ENCODE data around the gene ENO1.
"Not testable (repeated sequence)": the region's sequence is repeated elsewhere in the genome, so short reads cannot be mapped to it uniquely, and the experiment has no call there.

ENO1 gene

GRCh38 chr1:8892026-8892425 is 13.5 kb upstream of the ENO1 start:
- DNase-seq, result no peak

GRCh38 chr1:8891401-8891800 is 12.9 kb upstream of the ENO1 start:
- no peak for DNase-seq

DNA sequence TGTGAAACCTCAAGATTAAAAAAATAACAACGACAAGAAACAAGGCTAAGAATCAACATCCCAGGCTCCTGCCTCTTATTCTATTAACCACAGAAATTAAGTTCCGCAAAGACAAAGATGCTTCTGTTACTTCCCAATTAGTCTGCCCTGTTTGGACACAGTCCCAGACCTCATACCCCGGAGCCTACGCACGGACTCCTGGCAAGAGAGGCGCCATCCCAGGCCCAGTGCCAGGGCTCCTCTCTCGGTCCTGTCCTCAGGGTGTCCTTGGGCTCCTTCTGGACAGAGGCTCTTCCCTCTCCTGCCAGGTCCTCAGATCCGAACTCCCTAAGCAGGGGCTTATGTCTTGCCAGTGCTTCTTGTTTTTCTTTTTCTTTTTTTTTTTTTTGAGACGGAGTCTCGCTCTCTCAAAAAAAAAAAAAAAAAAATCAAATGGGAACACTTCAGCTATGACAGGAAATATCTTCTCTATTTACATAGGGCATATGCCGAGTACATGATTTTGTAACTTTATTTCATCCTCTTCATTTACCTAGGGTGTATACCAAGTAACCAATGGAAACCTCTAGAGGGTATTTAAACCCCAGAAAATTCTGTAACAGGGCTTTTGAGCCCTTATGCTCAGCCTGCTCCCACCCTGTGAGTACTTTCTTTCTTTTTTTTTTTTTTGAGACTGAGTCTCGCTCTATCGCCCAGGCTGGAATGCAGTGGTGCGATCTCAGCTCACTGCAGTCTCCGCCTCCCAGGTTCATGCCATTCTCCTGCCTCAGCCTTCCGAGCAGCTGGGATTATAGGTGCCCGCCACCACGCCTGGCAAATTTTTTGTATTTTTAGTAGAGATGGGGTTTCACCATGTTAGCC is 11.7 kb upstream of the ENO1 start:
- no peak for DNase-seq

GRCh38 chr1:8889103-8889846 is 10.8 kb upstream of the ENO1 start:
- DNase-seq, result no peak

DNA sequence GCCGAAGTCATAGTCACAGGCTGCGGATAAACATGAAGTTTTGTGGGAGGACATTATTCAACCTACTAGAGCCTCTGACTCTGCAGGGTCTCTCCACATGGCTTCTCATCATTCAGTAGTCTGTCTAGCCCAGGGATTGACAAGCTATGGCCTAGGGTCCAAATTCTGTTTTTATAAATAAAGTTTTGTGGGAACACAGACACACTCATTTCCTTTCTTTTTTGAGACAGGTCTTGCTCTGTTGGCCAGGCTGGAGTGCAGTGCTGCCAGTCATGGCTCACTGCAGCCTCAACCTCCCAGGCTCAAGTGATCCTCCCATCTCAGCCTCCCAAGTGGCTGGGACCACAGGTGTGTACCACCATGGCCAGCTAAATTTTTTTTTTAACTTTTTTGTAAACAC is 8.1 kb upstream of the ENO1 start:
- no peak for DNase-seq

- DNase-seq, result not testable (repeated sequence)
Measured at GRCh38 chr1:8886031-8886524, 7.6 kb upstream of the ENO1 start.

DNA sequence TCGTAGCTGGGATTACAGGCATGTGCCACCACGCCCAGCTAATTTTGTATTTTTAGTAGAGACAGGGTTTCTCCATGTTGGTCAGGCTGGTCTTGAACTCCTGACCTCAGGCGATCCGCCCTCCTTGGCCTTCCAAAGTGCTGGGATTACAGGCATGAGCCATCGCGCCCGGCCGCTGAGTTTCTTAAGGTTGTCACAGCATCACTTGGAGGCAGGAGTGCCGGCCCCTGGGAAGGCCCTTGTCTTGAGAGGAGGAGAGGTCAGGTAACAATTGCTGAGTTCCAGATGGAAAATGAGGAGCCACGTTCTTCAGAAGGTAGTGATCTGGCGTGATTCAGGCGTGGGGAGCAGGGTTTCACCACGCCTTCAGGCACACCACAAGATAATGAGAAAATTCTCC is 5.6 kb upstream of the ENO1 start:
- DNase-seq, result not testable (repeated sequence)

DNA sequence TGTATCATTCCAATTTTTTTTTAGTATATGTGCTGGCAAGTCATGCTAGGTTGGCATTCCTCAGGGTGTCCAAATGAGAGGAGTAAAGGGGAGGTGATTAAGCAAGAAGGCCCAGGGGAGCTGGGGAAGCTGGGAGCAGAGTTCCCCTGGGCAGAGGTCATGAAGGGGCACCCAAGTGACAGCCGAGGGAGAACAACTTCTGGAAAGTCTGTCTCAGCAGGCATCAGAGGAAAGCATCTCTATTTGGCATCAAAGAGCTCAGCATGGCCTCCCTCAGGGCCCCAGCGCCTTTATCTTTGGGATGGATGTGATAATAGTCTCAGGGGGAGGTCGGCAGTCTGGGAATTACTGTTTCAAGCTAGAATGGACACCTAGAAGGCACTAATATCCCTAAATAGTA is 5.0 kb upstream of the ENO1 start:
- no peak for DNase-seq

GRCh38 chr1:8879922-8880676 is 1.6 kb upstream of the ENO1 start:
- DNase-seq, result no peak

DNA sequence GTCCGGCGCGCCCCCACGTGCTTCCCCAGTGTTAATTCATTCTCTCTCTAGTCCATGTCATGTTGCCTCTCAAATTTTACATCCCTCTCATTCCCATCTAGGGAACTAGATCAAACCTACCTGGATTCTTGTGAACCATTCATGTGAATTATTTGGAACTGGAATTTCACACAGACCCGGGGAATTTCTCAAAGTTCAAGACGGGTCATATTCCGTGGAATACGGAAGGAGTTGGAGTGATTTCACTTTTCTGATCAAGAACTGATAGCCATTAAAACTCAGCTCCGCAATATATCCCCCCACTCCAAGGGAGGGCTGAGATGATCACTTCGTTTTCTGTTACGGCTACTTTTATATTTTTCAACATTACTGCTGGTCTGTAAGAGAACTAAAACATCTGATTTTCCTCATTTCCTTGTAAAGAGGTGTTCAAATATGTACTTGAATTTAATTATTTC is 1.0 kb upstream of the ENO1 start:
- no peak for DNase-seq

- peak; percentile 99 for DNase-seq
Measured at GRCh38 chr1:8878698-8879463, 395 bp upstream of the ENO1 start.

- no peak for DNase-seq
Measured at GRCh38 chr1:8876087-8876486, 2.4 kb downstream of the ENO1 start.

DNA sequence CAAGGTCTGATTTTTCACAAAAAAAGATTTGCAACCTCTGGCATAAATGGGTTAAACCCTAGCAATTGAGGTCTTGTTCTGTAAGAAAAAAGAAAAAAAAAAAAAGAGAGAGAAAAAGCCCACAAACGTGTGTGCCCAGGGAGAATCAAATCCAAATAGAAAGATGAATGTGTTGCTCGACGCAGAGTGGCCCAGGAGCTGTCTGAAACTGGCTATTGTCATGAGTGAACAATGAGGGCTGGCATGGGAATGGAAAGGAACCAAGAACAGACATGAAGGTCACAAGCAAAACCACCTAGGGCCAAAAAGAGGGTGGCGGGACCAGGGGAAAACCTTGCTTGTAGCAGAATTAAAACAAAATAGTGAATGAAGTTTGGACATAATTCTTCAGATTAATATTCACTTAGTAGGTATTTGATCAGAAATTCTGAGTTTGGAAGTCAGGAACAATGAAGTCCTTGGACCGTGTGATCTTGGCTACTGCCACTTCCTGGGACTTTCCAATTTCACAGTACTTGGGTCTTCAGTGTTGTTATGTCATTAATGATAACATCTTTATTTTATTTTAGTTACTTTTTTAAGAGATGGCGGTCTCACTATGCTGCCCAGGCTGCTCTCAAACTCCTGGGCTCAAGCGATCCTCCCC is 3.1 kb downstream of the ENO1 start:
- no peak for DNase-seq

DNA sequence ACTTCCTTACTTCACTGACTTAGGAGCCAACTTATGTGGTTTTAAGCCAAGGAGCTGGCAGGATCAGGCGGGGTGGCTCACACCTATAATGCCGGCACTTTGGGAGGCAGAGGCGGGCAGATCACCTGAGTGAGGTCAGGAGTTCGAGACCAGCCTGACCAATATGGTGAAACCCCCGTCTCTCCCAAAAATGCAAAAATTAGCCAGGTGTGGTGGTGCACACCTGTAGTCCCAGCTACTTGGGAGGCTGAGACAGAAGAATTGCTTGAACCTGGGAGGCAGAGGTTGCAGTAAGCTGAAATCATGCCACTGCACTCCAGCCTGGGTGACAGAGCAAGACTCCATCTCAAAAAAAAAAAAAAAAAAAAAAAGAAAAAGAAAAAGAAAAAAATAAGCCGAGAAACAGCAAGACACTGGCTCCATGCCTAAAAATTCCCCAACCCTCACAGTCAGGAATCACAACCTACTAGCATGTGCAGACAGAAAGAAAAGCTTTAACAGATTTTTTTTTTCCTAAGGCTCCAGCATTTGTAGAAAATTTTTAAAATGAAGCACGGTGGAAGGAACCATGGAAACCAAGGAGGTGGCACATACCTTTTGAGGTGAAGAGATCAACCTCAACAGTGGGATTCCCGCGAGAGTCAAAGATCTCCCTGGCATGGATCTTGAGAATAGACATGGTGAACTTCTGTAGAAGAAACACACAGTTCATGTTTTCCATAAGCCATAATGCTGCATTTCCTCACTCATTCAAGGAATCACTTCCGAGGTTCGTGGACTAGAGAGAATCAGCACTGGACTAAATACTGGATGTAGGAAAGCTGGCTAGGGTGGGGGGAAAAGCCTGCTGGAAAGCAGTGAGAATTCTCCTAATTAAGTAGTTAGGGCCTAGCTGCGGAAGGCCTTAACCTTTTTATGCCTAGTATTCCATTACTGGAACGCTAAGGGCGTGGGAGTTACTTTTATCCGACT is 4.0 kb downstream of the ENO1 start:
- DNase-seq, result no peak

- peak; percentile 78 for DNase-seq
Measured at GRCh38 chr1:8873506-8874229, 4.8 kb downstream of the ENO1 start.

DNA sequence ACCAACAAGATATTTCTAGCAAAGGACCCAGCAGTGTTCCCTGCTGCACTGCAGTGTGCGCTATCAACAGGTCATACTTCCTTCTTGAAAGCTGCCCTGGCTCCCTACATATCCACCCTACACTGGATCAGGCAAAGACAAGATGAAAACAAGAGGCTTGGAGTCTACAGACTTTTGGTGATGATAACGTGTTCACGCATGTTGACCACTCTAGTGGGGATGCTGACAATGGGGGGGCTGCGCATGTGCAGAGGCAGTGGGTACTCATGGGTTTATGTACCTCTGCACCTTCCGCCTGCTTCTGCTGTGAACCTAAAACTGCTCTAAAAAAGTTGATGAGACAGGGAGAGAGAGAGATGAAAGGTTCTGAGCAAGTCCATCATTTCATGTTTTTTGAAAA is 5.5 kb downstream of the ENO1 start:
- no peak for DNase-seq

DNA sequence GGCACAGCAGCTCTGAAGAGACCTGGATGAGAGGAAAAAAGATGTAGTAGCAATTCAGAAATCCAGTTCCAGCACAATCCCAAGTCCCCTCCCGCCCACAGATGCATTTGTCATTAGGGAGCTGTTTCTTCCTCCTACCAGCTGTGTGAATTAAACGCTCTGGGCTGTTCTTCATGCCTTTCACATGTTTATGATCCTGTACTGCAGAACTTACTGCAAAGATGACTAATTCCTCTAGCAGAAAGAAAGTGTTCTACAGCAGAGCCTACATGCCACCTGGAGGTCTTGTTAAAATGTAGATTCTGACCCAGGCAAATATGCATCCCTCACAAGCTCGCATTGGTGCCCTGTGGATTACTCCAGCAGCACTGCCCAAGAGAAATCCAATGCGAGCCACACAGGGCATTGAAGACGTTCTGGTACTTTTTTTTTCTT is 6.5 kb downstream of the ENO1 start:
- DNase-seq, result no peak

- no peak for DNase-seq
Measured at GRCh38 chr1:8871539-8871935, 6.9 kb downstream of the ENO1 start.

DNA sequence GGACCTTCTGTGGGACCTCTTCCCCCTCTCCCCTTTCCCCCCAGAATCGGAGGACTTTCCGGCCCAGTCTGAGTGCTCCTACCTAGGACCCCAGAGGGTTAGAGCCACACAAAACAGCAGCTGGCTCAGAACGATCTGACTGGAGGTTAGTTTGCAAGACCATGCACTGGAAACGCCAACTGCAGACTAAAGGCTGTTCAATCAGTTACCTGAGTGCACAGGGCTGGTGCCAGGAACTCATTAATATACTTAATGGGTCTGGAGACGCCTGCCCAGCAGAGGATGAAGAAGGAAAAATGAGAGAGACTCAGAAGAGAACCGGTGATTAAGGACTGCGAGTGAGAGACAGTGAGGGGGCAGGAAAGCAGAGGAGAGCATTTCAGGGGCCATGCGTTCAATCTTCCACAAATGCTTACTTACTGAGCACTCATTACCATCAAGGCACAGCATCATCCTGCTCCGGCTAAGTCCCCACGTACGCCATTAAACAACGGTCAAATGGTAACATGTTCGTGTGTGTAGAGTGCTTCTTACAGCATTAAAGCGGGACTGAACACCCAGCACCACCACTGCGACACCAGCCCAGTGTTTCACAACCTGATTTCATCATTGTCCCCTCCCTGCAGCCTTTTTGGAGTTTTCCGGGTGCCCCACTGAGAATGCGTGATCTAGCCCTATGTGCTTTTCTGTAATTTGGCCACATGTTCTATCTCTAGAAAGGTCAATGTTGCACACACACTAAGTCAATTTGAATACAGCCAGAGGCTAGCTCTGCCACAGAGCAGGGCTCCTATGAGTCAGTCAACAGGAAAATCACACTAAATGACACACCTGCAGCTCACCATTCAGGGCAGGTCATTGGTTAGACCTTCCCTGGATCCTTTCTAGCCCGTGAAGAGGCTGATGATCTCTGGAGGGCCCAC is 7.6 kb downstream of the ENO1 start:
- no peak for DNase-seq

All from stimulated activated CD4-positive, alpha-beta T cell treated with anti-CD3 and anti-CD28 coated beads, Interleukin-12 subunit alpha, Interleukin-12 subunit beta, amount 100 ng/mL, for 4 hours (primary cell).